HepG2 (cell line): ENCODE measurements around the gene ME2. TPM values are rescaled to one million over a fixed set of nuclear protein-coding genes. Genes with fewer than 3 reads are reported as not detected.

Source experiments
- BRCA1 ChIP-seq: sonication (generic); formaldehyde crosslinking; IDR thresholded peaks from 2 replicates; pipeline ENCODE4 v1.4.0; 2020; ENCODE audit warnings: missing genetic modification reagents
- HDAC2 ChIP-seq: sonication (generic); formaldehyde crosslinking; IDR thresholded peaks from 2 replicates; pipeline ENCODE4 v1.4.0; 2020; ENCODE audit warnings: missing genetic modification reagents
- IRX3 ChIP-seq: sonication (generic); formaldehyde crosslinking; IDR thresholded peaks from 2 replicates; pipeline ENCODE4 v1.8.1; 2023; ENCODE audit warnings: mild to moderate bottlenecking, low read depth, missing genetic modification reagents, borderline replicate concordance
- MEIS1 ChIP-seq: sonication (generic); formaldehyde crosslinking; IDR thresholded peaks from 2 replicates; pipeline ENCODE4 v1.9.0; 2021; ENCODE audit warnings: mild to moderate bottlenecking, missing genetic modification reagents, moderate library complexity, borderline replicate concordance
- NAIF1 ChIP-seq: sonication (generic); formaldehyde crosslinking; IDR thresholded peaks from 2 replicates; pipeline ENCODE4 v1.5.0; 2020; ENCODE audit warnings: mild to moderate bottlenecking, missing genetic modification reagents, borderline replicate concordance
- REPIN1 ChIP-seq: sonication (generic); formaldehyde crosslinking; IDR thresholded peaks from 2 replicates; pipeline ENCODE4 v1.8.0; 2022; ENCODE audit warnings: missing genetic modification reagents, low read depth, mild to moderate bottlenecking, borderline replicate concordance
- SETDB1 ChIP-seq: sonication (generic); formaldehyde crosslinking; IDR thresholded peaks from 2 replicates; pipeline ENCODE4 v1.5.1; 2020; ENCODE audit warnings: missing genetic modification reagents, mild to moderate bottlenecking, borderline replicate concordance
- SIX4 ChIP-seq: sonication (generic); formaldehyde crosslinking; IDR thresholded peaks from 2 replicates; pipeline ENCODE4 v1.4.0; 2020; ENCODE audit warnings: missing genetic modification reagents
- TAF1 ChIP-seq: sonication (generic); formaldehyde crosslinking; IDR thresholded peaks from 2 replicates; pipeline ENCODE4 v1.4.0; 2020; ENCODE audit warnings: missing genetic modification reagents
- TARDBP ChIP-seq: sonication (generic); formaldehyde crosslinking; IDR thresholded peaks from 2 replicates; pipeline ENCODE4 v1.8.0; 2022; ENCODE audit warnings: mild to moderate bottlenecking, missing genetic modification reagents
- ZIK1 ChIP-seq: sonication (generic); formaldehyde crosslinking; IDR thresholded peaks from 2 replicates; pipeline ENCODE4 v1.5.0; 2020; ENCODE audit warnings: mild to moderate bottlenecking, low read depth, missing genetic modification reagents, borderline replicate concordance
- ZNF205 ChIP-seq: IDR thresholded peaks from 2 replicates; pipeline ENCODE4 v1.6.1; 2018; ENCODE audit warnings: missing biosample characterization, missing genetic modification reagents
- ZNF253 ChIP-seq: sonication (generic); formaldehyde crosslinking; IDR thresholded peaks from 2 replicates; pipeline ENCODE4 v1.8.0; 2022; ENCODE audit warnings: mild to moderate bottlenecking, missing genetic modification reagents, borderline replicate concordance
- ZNF333 ChIP-seq: sonication (generic); formaldehyde crosslinking; IDR thresholded peaks from 2 replicates; pipeline ENCODE4 v1.4.0; 2020; ENCODE audit warnings: mild to moderate bottlenecking, missing genetic modification reagents, borderline replicate concordance
- ZNF335 ChIP-seq: sonication (generic); formaldehyde crosslinking; IDR thresholded peaks from 2 replicates; pipeline ENCODE4 v1.4.0; 2020; ENCODE audit warnings: missing genetic modification reagents
- ZNF567 ChIP-seq: sonication (generic); formaldehyde crosslinking; IDR thresholded peaks from 2 replicates; pipeline ENCODE4 v1.8.1; 2023; ENCODE audit warnings: mild to moderate bottlenecking, missing genetic modification reagents, borderline replicate concordance
- ZNF660 ChIP-seq: sonication (generic); formaldehyde crosslinking; IDR thresholded peaks from 2 replicates; pipeline ENCODE4 v1.5.1; 2020; ENCODE audit warnings: mild to moderate bottlenecking, low read depth, missing genetic modification reagents, borderline replicate concordance
- polyA plus RNA-seq, 8 experiments: library from polyadenylated mRNA; depleted of rRNA in 3 of 8; stranded (reverse) in 7 of 8; unstranded in 1 of 8; fragments of >200 nt; fragmentation: Illumina TruSeq in 4 of 8; extraction: Trizol in 4 of 8; gene quantifications; 2 replicates each; pipeline versions ENCODE4 v1.2.1 to v1.2.3, GENCODE V29; 2011 to 2016; ENCODE audit warnings: low read depth in 4 of 8, missing spikeins in 1 of 8, mixed read lengths in 1 of 8; ENCODE audit not compliant: insufficient read depth in 1 of 8
- total RNA-seq, 5 experiments: library from RNA; depleted of rRNA; stranded (reverse); fragments of >200 nt; fragmentation: Illumina TruSeq; extraction: Trizol; gene quantifications; 2 replicates each; pipeline ENCODE4 v1.2.3, GENCODE V29; 2016; ENCODE audit warnings: low read depth in 1 of 5
- TF ChIP-seq, protein P1 (sequence below): sonication (generic); formaldehyde crosslinking; IDR thresholded peaks from 2 replicates; pipeline ENCODE4 v1.4.0; 2020; ENCODE audit warnings: missing genetic modification reagents
- TF ChIP-seq, protein P2 (sequence below): sonication (generic); formaldehyde crosslinking; IDR thresholded peaks from 2 replicates; pipeline ENCODE4 v1.5.1; 2020; ENCODE audit warnings: missing genetic modification reagents, mild to moderate bottlenecking, borderline replicate concordance

Gene ME2
- total and polyA plus RNA-seq, 2 of the 13 experiments (the other 11 are each of a cell fraction or from before 2014, with no cell fraction given): 17.3 to 20.6 TPM

DNA sequence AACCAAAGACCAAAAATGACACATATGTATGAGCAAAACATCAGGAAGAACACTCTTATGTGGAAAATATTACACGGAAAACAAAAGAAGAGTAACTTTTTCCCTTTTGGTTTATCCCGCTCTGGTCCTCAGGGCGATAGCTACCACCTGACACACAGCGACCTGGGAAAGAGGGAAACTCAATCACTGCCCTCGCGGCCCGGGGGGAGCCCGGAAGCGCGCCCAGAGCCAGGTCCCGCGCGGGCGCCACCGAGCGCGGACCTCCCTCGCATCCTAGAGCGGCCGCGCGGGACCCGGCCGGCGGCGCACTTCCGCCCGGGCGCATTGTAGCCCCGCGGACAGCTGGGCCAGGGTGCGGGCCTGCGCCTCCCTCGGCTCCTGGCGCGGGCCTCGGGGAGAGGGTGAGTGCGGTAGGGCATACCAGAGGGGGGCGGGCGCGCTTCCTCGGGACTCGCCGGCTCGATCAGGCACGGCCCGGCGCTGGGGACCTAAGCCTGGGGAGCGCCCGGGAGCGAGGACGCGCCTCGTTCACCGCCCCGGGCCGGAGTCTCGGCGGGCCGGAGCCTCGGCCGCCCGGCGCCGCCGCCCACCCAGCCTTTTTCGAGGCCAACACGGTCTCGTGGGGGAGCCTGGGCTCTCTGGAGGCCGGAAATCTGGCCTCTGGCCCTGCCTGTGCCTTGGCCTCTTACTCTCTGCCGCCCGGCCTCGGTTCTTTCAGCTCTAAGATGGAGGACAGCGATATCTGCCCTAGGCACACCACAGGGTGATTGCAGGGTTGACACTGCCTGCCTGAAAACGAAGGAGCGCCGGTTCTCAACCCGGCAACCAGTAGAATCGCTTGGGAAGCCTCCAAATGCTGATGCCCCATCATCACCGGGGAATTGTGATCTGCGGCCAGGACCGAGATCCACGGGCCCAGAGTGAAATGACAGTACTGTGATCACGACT is 89.1 kb downstream of the ME2 start, which contains the start of gene ELAC1 (continued):
- TF ChIP-seq, protein P1, sequence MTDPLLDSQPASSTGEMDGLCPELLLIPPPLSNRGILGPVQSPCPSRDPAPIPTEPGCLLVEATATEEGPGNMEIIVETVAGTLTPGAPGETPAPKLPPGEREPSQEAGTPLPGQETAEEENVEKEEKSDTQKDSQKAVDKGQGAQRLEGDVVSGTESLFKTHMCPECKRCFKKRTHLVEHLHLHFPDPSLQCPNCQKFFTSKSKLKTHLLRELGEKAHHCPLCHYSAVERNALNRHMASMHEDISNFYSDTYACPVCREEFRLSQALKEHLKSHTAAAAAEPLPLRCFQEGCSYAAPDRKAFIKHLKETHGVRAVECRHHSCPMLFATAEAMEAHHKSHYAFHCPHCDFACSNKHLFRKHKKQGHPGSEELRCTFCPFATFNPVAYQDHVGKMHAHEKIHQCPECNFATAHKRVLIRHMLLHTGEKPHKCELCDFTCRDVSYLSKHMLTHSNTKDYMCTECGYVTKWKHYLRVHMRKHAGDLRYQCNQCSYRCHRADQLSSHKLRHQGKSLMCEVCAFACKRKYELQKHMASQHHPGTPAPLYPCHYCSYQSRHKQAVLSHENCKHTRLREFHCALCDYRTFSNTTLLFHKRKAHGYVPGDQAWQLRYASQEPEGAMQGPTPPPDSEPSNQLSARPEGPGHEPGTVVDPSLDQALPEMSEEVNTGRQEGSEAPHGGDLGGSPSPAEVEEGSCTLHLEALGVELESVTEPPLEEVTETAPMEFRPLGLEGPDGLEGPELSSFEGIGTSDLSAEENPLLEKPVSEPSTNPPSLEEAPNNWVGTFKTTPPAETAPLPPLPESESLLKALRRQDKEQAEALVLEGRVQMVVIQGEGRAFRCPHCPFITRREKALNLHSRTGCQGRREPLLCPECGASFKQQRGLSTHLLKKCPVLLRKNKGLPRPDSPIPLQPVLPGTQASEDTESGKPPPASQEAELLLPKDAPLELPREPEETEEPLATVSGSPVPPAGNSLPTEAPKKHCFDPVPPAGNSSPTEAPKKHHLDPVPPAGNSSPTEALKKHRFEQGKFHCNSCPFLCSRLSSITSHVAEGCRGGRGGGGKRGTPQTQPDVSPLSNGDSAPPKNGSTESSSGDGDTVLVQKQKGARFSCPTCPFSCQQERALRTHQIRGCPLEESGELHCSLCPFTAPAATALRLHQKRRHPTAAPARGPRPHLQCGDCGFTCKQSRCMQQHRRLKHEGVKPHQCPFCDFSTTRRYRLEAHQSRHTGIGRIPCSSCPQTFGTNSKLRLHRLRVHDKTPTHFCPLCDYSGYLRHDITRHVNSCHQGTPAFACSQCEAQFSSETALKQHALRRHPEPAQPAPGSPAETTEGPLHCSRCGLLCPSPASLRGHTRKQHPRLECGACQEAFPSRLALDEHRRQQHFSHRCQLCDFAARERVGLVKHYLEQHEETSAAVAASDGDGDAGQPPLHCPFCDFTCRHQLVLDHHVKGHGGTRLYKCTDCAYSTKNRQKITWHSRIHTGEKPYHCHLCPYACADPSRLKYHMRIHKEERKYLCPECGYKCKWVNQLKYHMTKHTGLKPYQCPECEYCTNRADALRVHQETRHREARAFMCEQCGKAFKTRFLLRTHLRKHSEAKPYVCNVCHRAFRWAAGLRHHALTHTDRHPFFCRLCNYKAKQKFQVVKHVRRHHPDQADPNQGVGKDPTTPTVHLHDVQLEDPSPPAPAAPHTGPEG (CRISPR knock-in tag): peak; percentile 94
- TF ChIP-seq IRX3 (CRISPR knock-in tag) (peak; percentile 72; the same call in 1 of the 2 replicates), ZIK1 (CRISPR knock-in tag) (no peak), SIX4 (CRISPR knock-in tag) (no peak), ZNF567 (no peak), ZNF335 (peak; percentile 16; the same call in 1 of the 2 replicates), TAF1 (CRISPR knock-in tag) (peak; percentile 91), REPIN1 (CRISPR knock-in tag) (peak; percentile 40; the same call in 1 of the 2 replicates), ZNF205 (CRISPR knock-in tag) (peak; percentile 45; the same call in 1 of the 2 replicates), ZNF253 (CRISPR knock-in tag) (no peak), ZNF333 (CRISPR knock-in tag) (no peak), BRCA1 (CRISPR knock-in tag) (peak; percentile 62; the same call in 1 of the 2 replicates), TARDBP (CRISPR knock-in tag) (peak; percentile 53; the same call in 1 of the 2 replicates), MEIS1 (CRISPR knock-in tag) (0 out of 2 replicates have a peak, but pooled peaks have one; percentile 20), HDAC2 (CRISPR knock-in tag) (no peak), NAIF1 (CRISPR knock-in tag) (no peak), ZNF660 (CRISPR knock-in tag) (no peak), SETDB1 (CRISPR knock-in tag) (no peak)
- TF ChIP-seq, protein P2, sequence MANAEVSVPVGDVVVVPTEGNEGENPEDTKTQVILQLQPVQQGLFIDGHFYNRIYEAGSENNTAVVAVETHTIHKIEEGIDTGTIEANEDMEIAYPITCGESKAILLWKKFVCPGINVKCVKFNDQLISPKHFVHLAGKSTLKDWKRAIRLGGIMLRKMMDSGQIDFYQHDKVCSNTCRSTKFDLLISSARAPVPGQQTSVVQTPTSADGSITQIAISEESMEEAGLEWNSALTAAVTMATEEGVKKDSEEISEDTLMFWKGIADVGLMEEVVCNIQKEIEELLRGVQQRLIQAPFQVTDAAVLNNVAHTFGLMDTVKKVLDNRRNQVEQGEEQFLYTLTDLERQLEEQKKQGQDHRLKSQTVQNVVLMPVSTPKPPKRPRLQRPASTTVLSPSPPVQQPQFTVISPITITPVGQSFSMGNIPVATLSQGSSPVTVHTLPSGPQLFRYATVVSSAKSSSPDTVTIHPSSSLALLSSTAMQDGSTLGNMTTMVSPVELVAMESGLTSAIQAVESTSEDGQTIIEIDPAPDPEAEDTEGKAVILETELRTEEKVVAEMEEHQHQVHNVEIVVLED (CRISPR knock-in tag): no peak
